AG04449 (cell line): ENCODE data around the gene AGBL3.

Experiments
- CTCF ChIA-PET: fragments of 350-600 bp; formaldehyde crosslinking; extraction: SDS; loops from one replicate; lab custom pipeline; 2021; ENCODE audit warnings: antibody characterized with exemption; lab: Yijun Ruan, JAX
- POLR2A ChIA-PET: fragments of 400-600, 350-600 bp; formaldehyde crosslinking; extraction: SDS; loops from one replicate; lab custom pipeline; 2020; ENCODE audit warnings: antibody characterized with exemption, inconsistent platforms; lab: Yijun Ruan, JAX
- DNase-seq: peaks from one replicate; pipeline ENCODE4 v3.0.0-alpha.2; 2010; ENCODE audit warnings: low read depth, low spot score
- H3K4me3 ChIP-seq: 2 replicates; pipeline ENCODE4 v1.5.1; 2011; ENCODE audit warnings: low read depth, mild to moderate bottlenecking, control low read depth, low read length
- TF ChIP-seq, protein P1 (sequence below): IDR thresholded peaks from one replicate; pipeline ENCODE4 v1.5.1; 2011; ENCODE audit warnings: mild to moderate bottlenecking, moderate library complexity, low read length, control low read depth, inconsistent platforms; ENCODE audit not compliant: insufficient read depth; ENCODE audit errors: missing control alignments

AGBL3 gene

DNA sequence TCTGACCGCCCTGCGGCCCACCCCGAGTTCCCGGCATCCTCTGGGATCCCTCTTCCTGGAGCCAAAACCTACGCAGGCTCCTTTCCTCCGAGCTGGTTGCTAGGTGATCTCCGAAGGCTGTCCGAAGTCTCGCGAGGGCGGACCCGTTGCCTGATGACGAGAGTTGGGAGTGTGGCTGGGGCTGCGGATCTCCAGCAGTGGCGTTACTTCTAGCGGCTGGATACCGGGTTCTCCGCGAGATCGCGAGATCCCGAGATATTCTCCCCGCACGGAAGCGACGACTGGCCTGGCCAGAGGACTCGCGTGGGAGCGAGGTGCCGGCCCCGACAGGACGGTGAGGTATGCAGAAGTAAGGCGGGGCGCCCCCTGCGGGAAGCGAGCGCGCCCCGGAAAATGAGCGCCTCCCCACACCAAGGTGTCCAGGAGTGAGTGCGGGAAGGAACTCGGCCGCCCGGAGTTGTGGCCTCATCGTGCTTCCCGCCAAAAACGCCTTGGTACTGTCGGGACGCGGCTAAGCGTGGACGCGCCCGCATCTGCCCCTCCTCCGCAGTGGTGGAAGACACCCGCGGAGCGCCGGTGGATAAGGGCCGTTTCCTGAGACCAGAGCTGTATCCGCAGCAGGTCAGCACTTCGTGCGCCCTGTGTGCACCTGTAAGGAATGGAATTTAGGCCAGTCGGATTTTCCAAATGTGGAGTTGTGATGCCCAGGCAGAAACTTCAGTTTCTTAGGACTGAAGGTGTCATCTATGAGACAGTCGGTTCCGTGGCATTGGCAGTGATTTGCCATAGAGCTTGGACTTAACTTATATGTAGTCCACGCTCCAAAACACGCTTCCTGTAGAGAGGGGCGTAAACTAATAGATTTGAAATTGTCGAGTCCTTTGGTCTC, at the start of gene AGBL3:
Gene AGBL3 (plus strand): TSS at position 146 of the 889 bp plus-strand sequence. CDS start 1,426 bp downstream, outside the sequence.
- CTCF ChIA-PET: interaction anchor here (0.6 to 2.2 kb wide), 12 partner anchors 11 to 352 kb away, joined by 3 to 15 read pairs (median 3); partner anchors contain the start of gene CYREN
- TF ChIP-seq, protein P1, sequence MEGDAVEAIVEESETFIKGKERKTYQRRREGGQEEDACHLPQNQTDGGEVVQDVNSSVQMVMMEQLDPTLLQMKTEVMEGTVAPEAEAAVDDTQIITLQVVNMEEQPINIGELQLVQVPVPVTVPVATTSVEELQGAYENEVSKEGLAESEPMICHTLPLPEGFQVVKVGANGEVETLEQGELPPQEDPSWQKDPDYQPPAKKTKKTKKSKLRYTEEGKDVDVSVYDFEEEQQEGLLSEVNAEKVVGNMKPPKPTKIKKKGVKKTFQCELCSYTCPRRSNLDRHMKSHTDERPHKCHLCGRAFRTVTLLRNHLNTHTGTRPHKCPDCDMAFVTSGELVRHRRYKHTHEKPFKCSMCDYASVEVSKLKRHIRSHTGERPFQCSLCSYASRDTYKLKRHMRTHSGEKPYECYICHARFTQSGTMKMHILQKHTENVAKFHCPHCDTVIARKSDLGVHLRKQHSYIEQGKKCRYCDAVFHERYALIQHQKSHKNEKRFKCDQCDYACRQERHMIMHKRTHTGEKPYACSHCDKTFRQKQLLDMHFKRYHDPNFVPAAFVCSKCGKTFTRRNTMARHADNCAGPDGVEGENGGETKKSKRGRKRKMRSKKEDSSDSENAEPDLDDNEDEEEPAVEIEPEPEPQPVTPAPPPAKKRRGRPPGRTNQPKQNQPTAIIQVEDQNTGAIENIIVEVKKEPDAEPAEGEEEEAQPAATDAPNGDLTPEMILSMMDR: peak; percentile 67
- H3K4me3 ChIP-seq: peak within 1 kb of the TSS; percentile 87
- POLR2A ChIA-PET: interaction anchor here (0.6 to 1.1 kb wide), 4 partner anchors 10 to 235 kb away, joined by 3 read pairs; partner anchors contain the start of gene CYREN
- peak; percentile 47 for DNase-seq

GRCh38 chr7:134936893-134937510, 49.3 kb upstream of the AGBL3 start:
- ChIA-PET CTCF (interaction anchor here (0.6 kb wide), 1 partner anchor 248 kb away, joined by 5 read pairs; no protein-coding TSS in a partner anchor), POLR2A (interaction anchor here (0.6 kb wide), 1 partner anchor 246 kb away, joined by 3 read pairs; no protein-coding TSS in a partner anchor)
- DNase-seq: no peak
- TF ChIP-seq, protein P1: no peak
- no peak overlapping the region for H3K4me3 ChIP-seq

GRCh38 chr7:134938141-134938540, 48.2 kb upstream of the AGBL3 start:
- TF ChIP-seq, protein P1: no peak
- no peak overlapping the region for H3K4me3 ChIP-seq
- POLR2A ChIA-PET: no interaction called here
- CTCF ChIA-PET: no interaction called here
- DNase-seq: no peak

- no peak overlapping the region for H3K4me3 ChIP-seq
- no peak for DNase-seq
- TF ChIP-seq, protein P1: no peak
- CTCF ChIA-PET: no interaction called here
- POLR2A ChIA-PET: no interaction called here
These were observed 47.2 kb upstream of the AGBL3 start for GRCh38 chr7:134939136-134939535.

DNA sequence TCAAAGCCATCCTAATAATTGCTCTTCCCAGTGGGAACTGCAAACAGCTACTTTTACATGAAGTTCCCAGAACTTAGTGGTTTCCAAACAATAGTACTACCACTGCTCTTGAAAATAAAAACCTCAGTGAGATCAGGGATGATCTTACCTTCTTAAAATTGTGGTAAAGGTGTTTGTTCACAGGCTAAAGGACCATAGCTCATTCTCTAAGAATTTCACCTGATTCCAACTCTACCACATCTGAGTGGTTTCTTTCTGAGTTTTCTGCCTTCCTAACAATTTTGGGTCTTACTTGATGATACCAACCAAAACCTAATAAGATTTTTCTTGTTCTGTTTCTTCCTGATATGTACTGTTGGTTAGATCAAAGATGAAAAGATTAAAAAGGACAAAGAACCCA, 45.6 kb upstream of the AGBL3 start:
- H3K4me3 ChIP-seq: no peak overlapping the region
- no peak for DNase-seq
- ChIA-PET CTCF (interaction anchor here (0.8 to 1.1 kb wide), 3 partner anchors 17 to 251 kb away, joined by 3 read pairs; no protein-coding TSS in a partner anchor), POLR2A (no interaction called here)
- TF ChIP-seq, protein P1: no peak
